Measurements from ENCODE around the gene ABCC2. TPM values are rescaled to one million over a fixed set of nuclear protein-coding genes. Genes with fewer than 3 reads are reported as not detected.

ABCC2 gene
- total and polyA plus RNA-seq, 2 of the 4 experiments (the other 2 are of a cell fraction) = 0.21 to 0.36 TPM

GRCh38 chr10:99853655-99854054 is 71.2 kb downstream of the ABCC2 start:
- Histone ChIP-seq H3K9me1 (ENCODE audit: insufficient read depth, low read length) (peaks cover 4% of the 10 kb centered on the region; the same call in 1 of the 2 replicates), H2BK120ac (ENCODE audit: low read depth, low read length) (no peak overlapping the region), H4K91ac (ENCODE audit: insufficient read depth, low read depth, low read length) (no peak overlapping the region), H2AFZ (replicated peaks; ENCODE audit: low read length, poor library complexity) (no peak overlapping the region), H3K14ac (replicated peaks; ENCODE audit: low read depth, low read length) (no peak overlapping the region), H3K27me3 (ENCODE audit: control insufficient read depth, insufficient read depth, low read length) (peaks cover 2% of the 10 kb centered on the region), H2AK5ac (ENCODE audit: low read depth, low read length) (no peak overlapping the region), H3K36me3 (ENCODE audit: control insufficient read depth, insufficient read depth, low read length) (no peaks in the 10 kb centered on the region), H2AK9ac (replicated peaks; ENCODE audit: low read depth, low read length, poor library complexity) (no peak overlapping the region), H3K4me2 (ENCODE audit: low read depth, low read length) (no peak overlapping the region), H2BK20ac (ENCODE audit: low read depth, low read length) (no peak overlapping the region), H3K9me3 (ENCODE audit: control insufficient read depth, insufficient read depth, low read length) (no peaks in the 10 kb centered on the region), H3K56ac (ENCODE audit: extremely low read depth, insufficient read depth, low read length) (no peak overlapping the region), H4K20me1 (ENCODE audit: insufficient read depth, low read length) (no peaks in the 10 kb centered on the region), H3K9ac (ENCODE audit: low read depth, low read length) (no peak overlapping the region), H3K4me1 (ENCODE audit: control insufficient read depth, insufficient read depth, low read length) (no peaks in the 10 kb centered on the region; the same call in 1 of the 2 replicates), H3K4ac (ENCODE audit: low read depth, low read length) (no peak overlapping the region), H2BK15ac (ENCODE audit: low read depth, low read length) (no peak overlapping the region), H3K79me1 (ENCODE audit: low read depth in 1 of 2, low read length in 2 of 2) (no peaks in the 10 kb centered on the region), H4K8ac (ENCODE audit: low read depth in 2 of 2, low read length in 2 of 2) (no peak overlapping the region), H4K5ac (ENCODE audit: low read depth, low read length) (no peak overlapping the region), H3K18ac (ENCODE audit: low read depth, low read length) (no peak overlapping the region), H3K4me3 (ENCODE audit: insufficient read depth, low read depth, low read length) (no peak overlapping the region), H3K23ac (ENCODE audit: low read depth, low read length) (no peak overlapping the region), H3K27ac (ENCODE audit: insufficient read depth, low read length) (no peak overlapping the region), H2BK5ac (ENCODE audit: low read depth, low read length, poor library complexity, severe bottlenecking) (no peak overlapping the region)
- dilution Hi-C loops (cut with HindIII; ENCODE audit: low sequenced_read_pairs, unreplicated experiment) = no loop called here
- TF ChIP-seq, protein P1, sequence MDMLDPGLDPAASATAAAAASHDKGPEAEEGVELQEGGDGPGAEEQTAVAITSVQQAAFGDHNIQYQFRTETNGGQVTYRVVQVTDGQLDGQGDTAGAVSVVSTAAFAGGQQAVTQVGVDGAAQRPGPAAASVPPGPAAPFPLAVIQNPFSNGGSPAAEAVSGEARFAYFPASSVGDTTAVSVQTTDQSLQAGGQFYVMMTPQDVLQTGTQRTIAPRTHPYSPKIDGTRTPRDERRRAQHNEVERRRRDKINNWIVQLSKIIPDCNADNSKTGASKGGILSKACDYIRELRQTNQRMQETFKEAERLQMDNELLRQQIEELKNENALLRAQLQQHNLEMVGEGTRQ (IDR thresholded peaks at IDR 0.05; ENCODE audit: low read depth, low read length) = no peak
- TF ChIP-seq, protein P2, sequence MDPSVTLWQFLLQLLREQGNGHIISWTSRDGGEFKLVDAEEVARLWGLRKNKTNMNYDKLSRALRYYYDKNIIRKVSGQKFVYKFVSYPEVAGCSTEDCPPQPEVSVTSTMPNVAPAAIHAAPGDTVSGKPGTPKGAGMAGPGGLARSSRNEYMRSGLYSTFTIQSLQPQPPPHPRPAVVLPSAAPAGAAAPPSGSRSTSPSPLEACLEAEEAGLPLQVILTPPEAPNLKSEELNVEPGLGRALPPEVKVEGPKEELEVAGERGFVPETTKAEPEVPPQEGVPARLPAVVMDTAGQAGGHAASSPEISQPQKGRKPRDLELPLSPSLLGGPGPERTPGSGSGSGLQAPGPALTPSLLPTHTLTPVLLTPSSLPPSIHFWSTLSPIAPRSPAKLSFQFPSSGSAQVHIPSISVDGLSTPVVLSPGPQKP (IDR thresholded peaks at IDR 0.05; ENCODE audit: borderline replicate concordance, low read depth, low read length) = no peak
- TF ChIP-seq MAZ (IDR thresholded peaks at IDR 0.05; ENCODE audit: borderline replicate concordance, low read depth, low read length) (no peak), CEBPB (IDR thresholded peaks at IDR 0.05; ENCODE audit: low read depth, low read length) (no peak), RCOR1 (IDR thresholded peaks at IDR 0.05; ENCODE audit: insufficient replicate concordance, low read length) (no peak), RAD21 (IDR thresholded peaks at IDR 0.05; ENCODE audit: low read length) (no peak), MAFK (IDR thresholded peaks at IDR 0.05; ENCODE audit: low read depth, low read length) (no peak), FOS (IDR thresholded peaks at IDR 0.05; ENCODE audit: low read depth, low read length) (no peak), RFX5 (IDR thresholded peaks at IDR 0.05; ENCODE audit: low read depth, low read length) (no peak), SMC3 (IDR thresholded peaks at IDR 0.05; ENCODE audit: low read depth, low read length) (no peak), MXI1 (IDR thresholded peaks at IDR 0.05; ENCODE audit: borderline replicate concordance, low read depth, low read length) (no peak), POLR2A (IDR thresholded peaks at IDR 0.05; ENCODE audit: low read depth, low read length) (no peak), CHD1 (IDR thresholded peaks at IDR 0.05; ENCODE audit: low read depth, low read length) (no peak), BHLHE40 (IDR thresholded peaks at IDR 0.05; ENCODE audit: low read depth, low read length) (no peak), NFE2L2 (IDR thresholded peaks at IDR 0.05; ENCODE audit: low read depth, low read length) (no peak)
- TF ChIP-seq, protein P3, sequence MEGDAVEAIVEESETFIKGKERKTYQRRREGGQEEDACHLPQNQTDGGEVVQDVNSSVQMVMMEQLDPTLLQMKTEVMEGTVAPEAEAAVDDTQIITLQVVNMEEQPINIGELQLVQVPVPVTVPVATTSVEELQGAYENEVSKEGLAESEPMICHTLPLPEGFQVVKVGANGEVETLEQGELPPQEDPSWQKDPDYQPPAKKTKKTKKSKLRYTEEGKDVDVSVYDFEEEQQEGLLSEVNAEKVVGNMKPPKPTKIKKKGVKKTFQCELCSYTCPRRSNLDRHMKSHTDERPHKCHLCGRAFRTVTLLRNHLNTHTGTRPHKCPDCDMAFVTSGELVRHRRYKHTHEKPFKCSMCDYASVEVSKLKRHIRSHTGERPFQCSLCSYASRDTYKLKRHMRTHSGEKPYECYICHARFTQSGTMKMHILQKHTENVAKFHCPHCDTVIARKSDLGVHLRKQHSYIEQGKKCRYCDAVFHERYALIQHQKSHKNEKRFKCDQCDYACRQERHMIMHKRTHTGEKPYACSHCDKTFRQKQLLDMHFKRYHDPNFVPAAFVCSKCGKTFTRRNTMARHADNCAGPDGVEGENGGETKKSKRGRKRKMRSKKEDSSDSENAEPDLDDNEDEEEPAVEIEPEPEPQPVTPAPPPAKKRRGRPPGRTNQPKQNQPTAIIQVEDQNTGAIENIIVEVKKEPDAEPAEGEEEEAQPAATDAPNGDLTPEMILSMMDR (conservative IDR thresholded peaks at IDR 0.05; ENCODE audit: low read depth, low read length) = no peak
- ChIA-PET CTCF (interaction anchor here (0.6 to 2.6 kb wide), 7 partner anchors 8 to 229 kb away, joined by 3 to 15 read pairs (median 4); partner anchors contain the start of gene DNMBP), POLR2A (ENCODE audit: unreplicated experiment) (no interaction called here)
- no peak for ATAC-seq (ENCODE audit: low read depth)
- in situ Hi-C loops (cut with MboI; ENCODE audit: low sequenced_read_pairs) = no loop called here
- intact Hi-C loops (cut with micrococcal nuclease) = loop anchor here (2.0 kb wide), 2 partner anchors 111 to 333 kb away; partner anchors contain the start of gene ERLIN1
- DNase-seq = no peak
- no CpG with 5 or more reads among the region's 3 CpGs for WGBS, 2 experiments (ENCODE audit: extremely low coverage in 2 of 2, insufficient read length in 1 of 2)
- BruUV-seq (replicated peaks) = no TSS peak

Data from IMR-90 (cell line).